Measurements from ENCODE around the gene CMTM7.
A peak's percentile ranks its signal among the peaks of the same experiment; 100 is the strongest.

Gene CMTM7

DNA sequence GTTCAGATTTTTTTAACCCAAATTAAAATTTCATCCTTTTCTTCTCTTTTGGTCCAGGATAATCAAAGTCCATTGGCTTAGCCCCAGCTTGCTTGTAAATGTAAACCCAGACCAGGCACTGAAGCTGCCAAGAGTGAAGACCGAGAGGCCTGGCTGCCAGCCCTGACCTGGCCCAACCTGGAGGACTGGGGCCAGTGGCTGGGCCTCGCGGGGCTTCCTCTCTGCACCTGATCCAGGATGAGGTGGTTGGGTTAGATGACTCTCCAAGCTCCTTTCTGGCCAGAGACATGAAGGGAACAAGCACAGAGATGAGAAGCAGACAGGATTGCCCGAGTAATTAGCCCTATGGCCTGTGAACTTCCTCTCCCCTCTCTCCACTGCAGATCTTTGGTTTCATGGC is 60.4 kb downstream of the CMTM7 start:
- in situ Hi-C loops (cut with HindIII; ENCODE audit: low pct_ligation_motif_present, low sequenced_read_pairs) = no loop called here
- H3K27me3 ChIP-seq (replicated peaks) = no peaks in the 10 kb centered on the region
- peaks cover 3% of the 10 kb centered on the region for H3K36me3 ChIP-seq (replicated peaks)
- H3K27ac ChIP-seq = no peak overlapping the region
- TF ChIP-seq, protein P1, sequence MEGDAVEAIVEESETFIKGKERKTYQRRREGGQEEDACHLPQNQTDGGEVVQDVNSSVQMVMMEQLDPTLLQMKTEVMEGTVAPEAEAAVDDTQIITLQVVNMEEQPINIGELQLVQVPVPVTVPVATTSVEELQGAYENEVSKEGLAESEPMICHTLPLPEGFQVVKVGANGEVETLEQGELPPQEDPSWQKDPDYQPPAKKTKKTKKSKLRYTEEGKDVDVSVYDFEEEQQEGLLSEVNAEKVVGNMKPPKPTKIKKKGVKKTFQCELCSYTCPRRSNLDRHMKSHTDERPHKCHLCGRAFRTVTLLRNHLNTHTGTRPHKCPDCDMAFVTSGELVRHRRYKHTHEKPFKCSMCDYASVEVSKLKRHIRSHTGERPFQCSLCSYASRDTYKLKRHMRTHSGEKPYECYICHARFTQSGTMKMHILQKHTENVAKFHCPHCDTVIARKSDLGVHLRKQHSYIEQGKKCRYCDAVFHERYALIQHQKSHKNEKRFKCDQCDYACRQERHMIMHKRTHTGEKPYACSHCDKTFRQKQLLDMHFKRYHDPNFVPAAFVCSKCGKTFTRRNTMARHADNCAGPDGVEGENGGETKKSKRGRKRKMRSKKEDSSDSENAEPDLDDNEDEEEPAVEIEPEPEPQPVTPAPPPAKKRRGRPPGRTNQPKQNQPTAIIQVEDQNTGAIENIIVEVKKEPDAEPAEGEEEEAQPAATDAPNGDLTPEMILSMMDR (IDR thresholded peaks at IDR 0.05; ENCODE audit: low read depth, low read length, missing control alignments) = no peak
- H3K4me3 ChIP-seq (ENCODE audit: low read depth, low read length) = no peak overlapping the region
- no peak for DNase-seq

DNA sequence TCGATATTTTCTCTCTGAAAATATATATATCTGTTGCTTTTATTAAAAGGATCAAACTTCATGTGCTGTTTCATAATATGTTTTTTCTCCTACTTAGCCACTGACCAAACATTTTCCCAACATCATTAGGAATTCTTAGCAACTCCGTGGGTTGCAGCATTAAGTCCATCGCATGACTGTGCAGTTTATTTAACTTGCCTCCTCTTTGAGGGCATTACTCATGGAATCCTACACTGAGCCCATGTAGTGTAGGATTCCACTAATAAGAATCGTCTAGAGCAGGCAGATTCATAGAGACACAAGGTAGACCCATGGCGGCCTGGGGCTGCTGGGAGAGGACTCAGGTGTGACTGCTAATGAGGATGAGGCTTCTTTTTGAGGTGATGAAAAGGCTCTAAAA is 61.7 kb downstream of the CMTM7 start:
- H3K36me3 ChIP-seq (replicated peaks) = peaks cover 3% of the 10 kb centered on the region
- DNase-seq = peak; percentile 34
- TF ChIP-seq, protein P1 (IDR thresholded peaks at IDR 0.05; ENCODE audit: low read depth, low read length, missing control alignments) = no peak
- H3K27ac ChIP-seq = peak overlapping the region; percentile 31
- H3K27me3 ChIP-seq (replicated peaks) = no peaks in the 10 kb centered on the region
- no peak overlapping the region for H3K4me3 ChIP-seq (ENCODE audit: low read depth, low read length)
- in situ Hi-C loops (cut with HindIII; ENCODE audit: low pct_ligation_motif_present, low sequenced_read_pairs) = no loop called here

DNA sequence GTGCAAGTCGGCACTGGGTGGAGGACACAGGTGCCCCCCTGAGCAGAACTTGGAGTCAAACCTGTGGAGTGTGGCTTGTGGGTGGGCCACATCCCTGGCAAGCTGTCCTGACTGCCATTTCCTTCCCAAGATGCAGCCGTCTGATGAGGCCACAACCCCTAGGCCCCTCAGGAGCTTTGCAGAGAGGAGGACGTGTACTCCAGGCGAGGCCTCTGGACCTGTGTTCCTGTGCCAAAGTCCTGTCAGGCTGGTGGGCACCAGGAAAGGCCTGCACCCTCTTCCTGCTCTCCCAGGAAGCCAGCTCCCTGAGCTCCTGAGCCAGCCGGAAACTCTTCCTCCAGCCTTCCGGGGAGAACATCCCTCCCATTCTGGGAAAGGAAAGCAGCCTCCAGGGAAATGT is 62.5 kb downstream of the CMTM7 start:
- no peak overlapping the region for H3K27ac ChIP-seq
- no peak for DNase-seq
- no peak overlapping the region for H3K4me3 ChIP-seq (ENCODE audit: low read depth, low read length)
- in situ Hi-C loops (cut with HindIII; ENCODE audit: low pct_ligation_motif_present, low sequenced_read_pairs) = no loop called here
- H3K36me3 ChIP-seq (replicated peaks) = peaks cover 3% of the 10 kb centered on the region
- TF ChIP-seq, protein P1 (IDR thresholded peaks at IDR 0.05; ENCODE audit: low read depth, low read length, missing control alignments) = no peak
- no peaks in the 10 kb centered on the region for H3K27me3 ChIP-seq (replicated peaks)

DNA sequence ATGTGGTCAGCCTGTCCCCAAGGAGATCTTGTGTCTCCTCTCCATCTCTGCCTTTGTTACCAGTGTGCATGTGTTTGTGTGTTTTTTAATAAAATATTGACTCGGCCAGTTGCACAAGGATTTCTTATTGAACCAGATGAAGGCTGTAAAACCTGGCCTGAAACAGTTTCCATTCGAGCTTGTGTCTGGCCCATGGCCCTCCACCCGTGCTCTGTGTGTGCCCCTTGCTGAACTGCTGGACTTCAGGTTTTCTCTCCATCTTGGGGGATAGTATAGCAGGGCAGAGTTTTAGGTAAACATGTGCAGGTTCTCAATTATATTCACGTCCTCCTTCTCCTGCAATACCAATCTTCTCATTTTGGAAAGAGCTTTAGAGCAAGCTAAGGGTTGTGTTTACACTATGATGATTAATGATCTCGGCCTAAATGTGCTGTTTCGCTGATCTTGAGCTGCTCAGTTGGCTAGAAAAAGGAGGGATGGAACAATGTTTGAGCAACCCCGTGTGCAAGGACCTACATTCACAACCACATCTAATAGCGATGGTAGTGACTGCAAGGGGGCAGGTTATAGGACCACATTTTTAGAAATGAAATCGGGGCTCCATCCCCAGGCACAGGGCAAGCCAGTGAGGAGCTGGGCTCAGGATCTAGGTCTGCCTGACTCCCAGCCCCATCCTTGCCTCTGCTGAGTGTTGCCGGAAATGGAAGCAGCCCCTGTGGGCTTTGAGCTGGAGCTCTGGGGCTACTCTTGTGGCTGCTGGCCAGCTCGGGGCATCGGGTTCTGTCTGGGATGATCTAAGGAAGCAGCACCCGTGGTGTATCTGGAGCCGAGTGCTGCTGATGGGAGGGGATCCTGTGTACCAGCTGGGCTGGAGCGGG is 63.3 kb downstream of the CMTM7 start:
- Histone ChIP-seq H3K27me3 (replicated peaks) (no peaks in the 10 kb centered on the region), H3K27ac (no peak overlapping the region), H3K4me3 (ENCODE audit: low read depth, low read length) (no peak overlapping the region), H3K36me3 (replicated peaks) (peaks cover 3% of the 10 kb centered on the region)
- TF ChIP-seq, protein P1 (IDR thresholded peaks at IDR 0.05; ENCODE audit: low read depth, low read length, missing control alignments) = no peak
- DNase-seq = no peak
- in situ Hi-C loops (cut with HindIII; ENCODE audit: low pct_ligation_motif_present, low sequenced_read_pairs) = no loop called here

DNA sequence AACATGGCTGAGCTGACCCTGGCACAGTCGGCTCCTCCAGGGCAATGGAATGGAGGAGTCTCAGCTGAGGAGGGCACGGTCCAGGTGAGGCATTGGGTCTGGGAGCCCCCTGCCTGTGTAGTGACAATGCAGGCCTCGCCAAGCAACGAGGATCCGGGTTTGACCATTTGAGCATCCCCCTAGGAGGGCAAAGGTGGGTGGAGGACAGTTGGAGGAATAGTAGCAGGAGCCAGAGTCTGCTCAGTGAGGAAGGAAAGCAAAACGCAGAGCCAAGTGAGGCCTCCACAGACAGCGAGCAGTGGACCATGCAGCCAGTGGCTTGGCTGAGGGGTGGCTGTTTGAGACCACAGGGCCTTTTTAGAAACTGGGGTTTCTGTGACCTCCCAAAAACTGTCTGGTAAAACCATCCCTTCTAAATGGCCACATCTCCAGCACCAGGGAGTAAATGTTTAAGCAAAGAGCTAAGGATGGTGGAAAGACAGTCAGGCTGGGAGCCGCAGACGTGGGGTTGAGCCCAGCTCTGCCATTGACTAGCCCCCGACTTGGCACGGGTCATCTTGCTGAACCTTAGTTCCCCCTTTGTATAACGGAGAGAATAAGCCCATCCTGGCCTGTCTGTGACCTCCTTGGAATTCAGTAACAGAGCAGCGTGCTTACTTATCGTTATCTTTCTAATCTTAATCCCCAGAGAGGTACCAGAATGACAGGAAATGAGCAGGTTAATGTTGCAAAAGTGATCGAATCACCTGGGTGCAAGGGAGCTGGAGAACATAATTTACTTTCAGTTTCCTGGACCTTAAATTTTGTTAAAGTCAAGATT is 64.2 kb downstream of the CMTM7 start:
- no peak for DNase-seq
- no peaks in the 10 kb centered on the region for H3K27me3 ChIP-seq (replicated peaks)
- in situ Hi-C loops (cut with HindIII; ENCODE audit: low pct_ligation_motif_present, low sequenced_read_pairs) = no loop called here
- TF ChIP-seq, protein P1 (IDR thresholded peaks at IDR 0.05; ENCODE audit: low read depth, low read length, missing control alignments) = no peak
- no peak overlapping the region for H3K4me3 ChIP-seq (ENCODE audit: low read depth, low read length)
- H3K27ac ChIP-seq = no peak overlapping the region
- H3K36me3 ChIP-seq (replicated peaks) = peaks cover 3% of the 10 kb centered on the region
